Subcutaneous abdominal adipose tissue (tissue), 5 donors: ENCODE measurements around the gene ZCCHC14.
"Not testable (repeated sequence)": the region's sequence is repeated elsewhere in the genome, so short reads cannot be mapped to it uniquely, and the experiment has no call there.

Experiments used
- H3K27ac ChIP-seq: one replicate; pipeline ENCODE4 v1.7.0; 2013; ENCODE audit warnings: low read depth, mild to moderate bottlenecking, inconsistent platforms, low read length, moderate library complexity
- H3K27me3 ChIP-seq, 5 donors: one replicate each; pipeline ENCODE4 v1.7.0; 2013; ENCODE audit warnings: low read length in 5 of 5, inconsistent platforms in 1 of 5; ENCODE audit not compliant: control insufficient read depth in 5 of 5, insufficient read depth in 4 of 5
- H3K36me3 ChIP-seq, 5 donors: one replicate each; pipeline ENCODE4 v1.7.0; 2013; ENCODE audit warnings: low read length in 5 of 5; ENCODE audit not compliant: control insufficient read depth in 5 of 5, insufficient read depth in 5 of 5
- H3K4me1 ChIP-seq, 5 donors: one replicate each; pipeline ENCODE4 v1.7.0; 2013; ENCODE audit warnings: low read length in 5 of 5, mild to moderate bottlenecking in 3 of 5, moderate library complexity in 1 of 5; ENCODE audit not compliant: control insufficient read depth in 5 of 5, insufficient read depth in 5 of 5
- H3K4me3 ChIP-seq, 5 donors: one replicate each; pipeline ENCODE4 v1.7.0; 2013; ENCODE audit warnings: low read length in 5 of 5, low read depth in 1 of 5
- H3K9ac ChIP-seq, 5 donors: one replicate each; pipeline ENCODE4 v1.7.0; 2013; ENCODE audit warnings: low read length in 5 of 5, mild to moderate bottlenecking in 4 of 5, moderate library complexity in 3 of 5
- H3K9me3 ChIP-seq, 5 donors: one replicate each; pipeline ENCODE4 v1.7.0; 2013; ENCODE audit warnings: low read length in 5 of 5; ENCODE audit not compliant: control insufficient read depth in 5 of 5
- donor health status: healthy.
- donor health status: healthy.
- donor health status: healthy.
- donor health status: healthy.
- donor health status: healthy.

ZCCHC14 gene

GRCh38 chr16:87389914-87390313 is 102.9 kb downstream of the ZCCHC14 start:
- peaks cover 11 to 50% (median 43%) of the 10 kb centered on the region in 5 donors for H3K4me1 ChIP-seq
- H3K36me3 ChIP-seq, H3K27ac ChIP-seq, H3K9ac ChIP-seq, H3K9me3 ChIP-seq, H3K27me3 ChIP-seq, H3K4me3 ChIP-seq: not testable (repeated sequence)

- no peak overlapping the region for H3K4me3 ChIP-seq
- H3K27me3 ChIP-seq = no peaks in the 10 kb centered on the region
- peak overlapping the region; percentile 39 for H3K27ac ChIP-seq
- H3K4me1 ChIP-seq = peaks cover 9 to 50% (median 42%) of the 10 kb centered on the region in 5 donors
- H3K9ac ChIP-seq = peak overlapping the region in 1 of 5 donors; percentile 28
- H3K9me3 ChIP-seq = no peaks in the 10 kb centered on the region
- no peaks in the 10 kb centered on the region for H3K36me3 ChIP-seq
Observed at GRCh38 chr16:87389245-87389644, 103.6 kb downstream of the ZCCHC14 start.

GRCh38 chr16:87388818-87389134 is 104.0 kb downstream of the ZCCHC14 start:
- peak overlapping the region in 2 of 5 donors; percentile 26 to 28 for H3K9ac ChIP-seq
- peak overlapping the region; percentile 97 for H3K27ac ChIP-seq
- peaks cover 8 to 47% (median 40%) of the 10 kb centered on the region in 5 donors for H3K4me1 ChIP-seq
- no peaks in the 10 kb centered on the region for H3K36me3 ChIP-seq
- H3K9me3 ChIP-seq = no peaks in the 10 kb centered on the region
- no peaks in the 10 kb centered on the region for H3K27me3 ChIP-seq
- peak overlapping the region in 1 of 5 donors; percentile 8 for H3K4me3 ChIP-seq

GRCh38 chr16:87387942-87388817 is 104.6 kb downstream of the ZCCHC14 start:
- no peaks in the 10 kb centered on the region for H3K27me3 ChIP-seq
- H3K9ac ChIP-seq = peak overlapping the region in 3 of 5 donors; percentile 28 to 63 (median 55)
- H3K4me1 ChIP-seq = peaks cover 8 to 41% (median 34%) of the 10 kb centered on the region in 5 donors
- H3K9me3 ChIP-seq = no peaks in the 10 kb centered on the region
- peak overlapping the region; percentile 32 to 45 (median 42) for H3K4me3 ChIP-seq
- peak overlapping the region; percentile 97 for H3K27ac ChIP-seq
- H3K36me3 ChIP-seq = no peaks in the 10 kb centered on the region

GRCh38 chr16:87384875-87385167 is 108.0 kb downstream of the ZCCHC14 start:
- not testable (repeated sequence) for H3K9me3 ChIP-seq, H3K36me3 ChIP-seq, H3K27me3 ChIP-seq
- H3K4me3 ChIP-seq = peak overlapping the region; percentile 36 to 85 (median 79)
- H3K9ac ChIP-seq = peak overlapping the region in 3 of 5 donors; percentile 75 to 77 (median 76)
- peak overlapping the region; percentile 74 for H3K27ac ChIP-seq
- H3K4me1 ChIP-seq = peaks cover 11 to 57% (median 52%) of the 10 kb centered on the region in 5 donors

GRCh38 chr16:87384162-87384874 is 108.5 kb downstream of the ZCCHC14 start:
- H3K9ac ChIP-seq = peak overlapping the region in 4 of 5 donors; percentile 75 to 77 (median 76)
- peaks cover 11 to 58% (median 52%) of the 10 kb centered on the region in 5 donors for H3K4me1 ChIP-seq
- peak overlapping the region; percentile 74 to 85 (median 79) for H3K4me3 ChIP-seq
- no peaks in the 10 kb centered on the region for H3K27me3 ChIP-seq
- no peaks in the 10 kb centered on the region for H3K36me3 ChIP-seq
- H3K9me3 ChIP-seq = no peaks in the 10 kb centered on the region
- peak overlapping the region; percentile 74 for H3K27ac ChIP-seq

- Histone ChIP-seq H3K4me1 (peaks cover 11 to 61% (median 52%) of the 10 kb centered on the region in 5 donors), H3K27me3 (no peaks in the 10 kb centered on the region), H3K9ac (peak within 1 kb of the TSS in 4 of 5 donors; percentile 83 to 88 (median 84)), H3K36me3 (no peaks in the 10 kb centered on the region), H3K27ac (peak within 1 kb of the TSS; percentile 86), H3K9me3 (no peaks in the 10 kb centered on the region), H3K4me3 (peak within 1 kb of the TSS; percentile 74 to 85 (median 79))
Observed at GRCh38 chr16:87383505-87384161, 109.2 kb downstream of the ZCCHC14 start, which contains the start of gene FBXO31. FBXO31 (minus strand) TSS chr16:87383776; CDS start chr16:87383744, 32 bp downstream.

- Histone ChIP-seq H3K27ac (peak overlapping the region; percentile 86), H3K4me3 (peak overlapping the region; percentile 66 to 85 (median 79)), H3K9ac (peak overlapping the region; percentile 48 to 88 (median 83)), H3K9me3 (no peaks in the 10 kb centered on the region), H3K27me3 (no peaks in the 10 kb centered on the region), H3K4me1 (peaks cover 3 to 47% (median 43%) of the 10 kb centered on the region in 5 donors), H3K36me3 (no peaks in the 10 kb centered on the region)
Observed at GRCh38 chr16:87382023-87382785, 110.6 kb downstream of the ZCCHC14 start.

GRCh38 chr16:87380881-87381280 is 111.9 kb downstream of the ZCCHC14 start:
- Histone ChIP-seq H3K27me3 (no peaks in the 10 kb centered on the region), H3K27ac (peak overlapping the region; percentile 76), H3K4me3 (peak overlapping the region; percentile 59 to 85 (median 79)), H3K9ac (peak overlapping the region; percentile 8 to 70 (median 43)), H3K9me3 (no peaks in the 10 kb centered on the region), H3K36me3 (no peaks in the 10 kb centered on the region), H3K4me1 (peaks cover 3 to 46% (median 39%) of the 10 kb centered on the region in 5 donors)
